Breast epithelium (tissue), 3 donors: ENCODE data around the gene SYNC.

Source experiments
- CTCF ChIP-seq, 3 donors: fragments of 450-650 bp; IDR thresholded peaks; one replicate each; pipeline ENCODE4 v1.5.1; 2016 to 2017; ENCODE audit warnings: antibody characterized with exemption in 3 of 3, mild to moderate bottlenecking in 3 of 3, moderate library complexity in 3 of 3
- POLR2A ChIP-seq: fragments of 450-650 bp; IDR thresholded peaks from one replicate; pipeline ENCODE4 v1.6.1; 2016; ENCODE audit warnings: antibody characterized with exemption, mild to moderate bottlenecking, moderate library complexity

DNA sequence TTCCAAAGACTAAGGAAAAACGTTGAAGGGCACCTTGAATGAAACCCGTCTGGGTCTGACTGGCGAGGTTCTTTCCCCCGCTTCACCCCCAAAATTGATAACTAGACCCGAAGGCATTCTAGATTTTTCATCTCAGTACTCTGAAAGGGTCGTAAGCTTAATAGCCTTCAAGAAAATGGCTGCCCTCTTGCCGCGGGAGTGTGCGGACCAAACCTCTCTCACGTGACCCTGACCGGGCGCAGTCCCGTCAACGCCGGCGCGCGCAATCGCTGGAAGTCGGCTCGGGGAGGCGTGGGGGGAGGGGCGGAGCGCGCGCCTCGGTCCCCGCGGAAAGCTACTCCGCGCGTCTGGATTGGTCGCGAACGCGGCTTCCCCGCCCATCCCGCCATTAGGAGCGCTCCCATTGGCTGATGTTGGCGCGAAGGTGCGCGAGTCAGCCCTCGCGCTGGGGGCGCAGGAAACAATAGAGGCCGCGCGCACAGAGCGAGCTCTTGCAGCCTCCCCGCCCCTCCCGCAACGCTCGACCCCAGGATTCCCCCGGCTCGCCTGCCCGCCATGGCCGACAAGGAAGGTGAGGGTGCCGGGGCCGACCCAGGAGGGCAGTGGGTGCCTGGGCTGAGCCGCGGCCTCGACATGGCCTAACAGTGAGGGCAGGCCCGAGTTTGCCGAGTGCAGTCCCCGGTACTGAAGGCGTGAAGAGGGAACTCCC is 51.7 kb downstream of the SYNC start, which contains the start of gene RBBP4:
- TF ChIP-seq CTCF (IDR thresholded peaks at IDR 0.05) (peak in 2 of 3 donors; percentile 13 to 34), POLR2A (peak; percentile 82)
